Right lung (tissue), 5 donors: ENCODE data around the gene KRTCAP2. TPM values are rescaled to one million over a fixed set of nuclear protein-coding genes. Genes with fewer than 3 reads are reported as not detected.
A peak's percentile ranks its signal among the peaks of the same experiment; 100 is the strongest.

Experiments used
- DNase-seq, 2 donors: peaks; one replicate each; pipeline ENCODE4 v3.0.0-alpha.2; 2013
- polyA plus RNA-seq, 5 donors: library from polyadenylated mRNA; unstranded; fragments of 120-200 nt; gene quantifications; one replicate each; pipeline versions ENCODE4 v1.2.1 to v1.2.3, GENCODE V29; 2013; ENCODE audit warnings: inconsistent platforms in 1 of 5, low replicate concordance in 1 of 5; ENCODE audit not compliant: insufficient read length in 5 of 5, insufficient read depth in 1 of 5

KRTCAP2 gene
- polyA plus RNA-seq, 5 donors, result 103 to 120 (median 117) TPM

DNA sequence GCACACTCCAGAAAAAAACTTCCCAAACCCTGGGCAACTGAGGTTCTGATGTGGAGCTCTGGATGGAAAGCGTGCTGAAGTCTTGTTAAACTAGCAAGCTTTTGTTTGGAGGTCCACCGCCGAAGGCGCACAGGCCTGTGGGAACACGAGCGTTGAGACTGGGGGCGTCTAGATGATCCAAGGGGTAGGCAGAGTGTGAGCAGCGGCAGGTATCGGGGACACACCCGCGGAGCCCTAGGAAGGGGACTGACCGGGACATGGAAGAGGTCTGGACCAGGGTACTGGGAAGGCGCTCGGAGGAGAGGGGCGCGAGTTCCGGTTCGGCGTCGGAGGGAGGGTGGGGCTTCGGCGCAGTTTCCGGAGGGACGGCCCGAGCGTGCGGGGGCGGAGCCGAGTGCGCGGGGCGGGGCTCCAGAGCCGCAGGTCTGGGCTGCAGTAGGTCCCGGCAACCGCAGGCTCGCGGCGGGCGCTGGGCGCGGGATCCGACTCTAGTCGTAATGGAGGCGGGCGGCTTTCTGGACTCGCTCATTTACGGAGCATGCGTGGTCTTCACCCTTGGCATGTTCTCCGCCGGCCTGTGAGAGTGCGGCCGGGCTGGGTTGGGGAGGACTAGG, 37.6 kb downstream of the KRTCAP2 start, which contains the start of gene SLC50A1:
Gene SLC50A1 (plus strand): TSS at position 438 of the 614 bp plus-strand sequence. CDS start 60 bp downstream, at position 498.
- DNase-seq, result peak; percentile 95

DNA sequence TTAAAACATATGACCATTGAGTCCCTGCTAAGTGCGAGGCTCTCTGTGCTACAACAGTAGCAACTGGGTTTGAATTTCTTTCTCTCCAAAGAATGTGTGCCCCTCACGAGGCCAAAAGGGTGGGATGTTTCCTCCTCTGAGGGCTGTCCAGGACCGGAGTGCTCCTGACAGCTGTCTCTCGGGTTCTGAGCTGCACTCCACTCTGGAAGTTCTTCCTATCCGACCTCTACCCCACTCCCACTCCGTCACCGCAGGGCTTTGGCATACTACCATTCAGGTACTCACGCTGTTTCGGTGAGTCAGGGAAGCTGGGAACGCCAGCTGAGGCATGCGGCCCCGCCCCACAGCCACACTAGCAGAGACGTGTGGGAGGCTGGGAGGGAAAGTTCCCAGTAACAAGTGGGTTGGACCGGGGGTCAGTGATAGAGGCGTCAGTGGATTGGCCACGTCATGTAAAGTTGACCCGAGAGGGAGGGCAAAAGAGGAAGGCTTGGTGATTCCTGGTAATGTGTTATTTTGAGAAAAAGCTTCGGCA, 38.2 kb downstream of the KRTCAP2 start:
- DNase-seq, result peak; percentile 54

DNA sequence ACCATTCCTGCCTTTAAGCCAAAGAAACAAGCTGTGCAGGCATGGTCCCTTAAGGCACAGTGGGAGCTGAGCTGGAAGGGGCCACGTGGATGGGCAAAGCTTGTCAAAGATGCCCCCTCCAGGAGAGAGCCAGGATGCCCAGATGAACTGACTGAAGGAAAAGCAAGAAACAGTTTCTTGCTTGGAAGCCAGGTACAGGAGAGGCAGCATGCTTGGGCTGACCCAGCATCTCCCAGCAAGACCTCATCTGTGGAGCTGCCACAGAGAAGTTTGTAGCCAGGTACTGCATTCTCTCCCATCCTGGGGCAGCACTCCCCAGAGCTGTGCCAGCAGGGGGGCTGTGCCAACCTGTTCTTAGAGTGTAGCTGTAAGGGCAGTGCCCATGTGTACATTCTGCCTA, 38.8 kb downstream of the KRTCAP2 start:
- DNase-seq, result no peak

DNA sequence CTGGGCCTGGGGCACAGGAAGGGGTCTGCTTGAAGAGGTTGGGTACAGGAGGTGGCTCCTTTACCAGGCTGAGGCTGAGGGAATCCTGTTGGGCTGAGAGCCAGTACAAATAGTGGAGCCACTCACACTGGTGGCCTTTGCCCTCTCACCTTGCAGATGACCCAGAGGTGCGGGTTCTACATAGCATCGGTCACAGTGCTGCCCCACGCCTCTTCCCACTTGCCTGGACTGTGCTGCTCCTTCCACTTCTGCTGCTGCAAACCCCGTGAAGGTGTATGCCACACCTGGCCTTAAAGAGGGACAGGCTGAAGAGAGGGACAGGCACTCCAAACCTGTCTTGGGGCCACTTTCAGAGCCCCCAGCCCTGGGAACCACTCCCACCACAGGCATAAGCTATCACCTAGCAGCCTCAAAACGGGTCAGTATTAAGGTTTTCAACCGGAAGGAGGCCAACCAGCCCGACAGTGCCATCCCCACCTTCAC, 39.3 kb downstream of the KRTCAP2 start:
- DNase-seq, result no peak

DNA sequence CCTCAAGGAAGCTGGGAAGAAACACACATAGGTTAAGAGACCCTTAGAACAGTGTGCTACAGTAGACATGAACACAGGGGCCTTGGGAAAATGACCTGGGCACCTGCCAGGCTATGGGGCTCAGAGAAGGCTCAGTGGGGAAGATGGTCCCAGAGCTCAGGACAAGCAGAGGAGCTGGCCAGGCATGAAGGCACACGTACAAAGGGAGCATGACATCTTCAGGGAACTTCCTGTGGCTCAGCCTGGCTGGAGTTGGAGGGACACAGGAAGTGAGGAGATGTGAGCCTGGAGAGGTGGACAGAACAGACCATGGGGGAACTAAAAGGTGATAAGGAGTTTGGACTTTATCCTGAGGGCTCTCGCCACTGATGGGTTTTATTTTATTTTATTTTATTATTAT, 41.2 kb downstream of the KRTCAP2 start:
- no peak for DNase-seq

DNA sequence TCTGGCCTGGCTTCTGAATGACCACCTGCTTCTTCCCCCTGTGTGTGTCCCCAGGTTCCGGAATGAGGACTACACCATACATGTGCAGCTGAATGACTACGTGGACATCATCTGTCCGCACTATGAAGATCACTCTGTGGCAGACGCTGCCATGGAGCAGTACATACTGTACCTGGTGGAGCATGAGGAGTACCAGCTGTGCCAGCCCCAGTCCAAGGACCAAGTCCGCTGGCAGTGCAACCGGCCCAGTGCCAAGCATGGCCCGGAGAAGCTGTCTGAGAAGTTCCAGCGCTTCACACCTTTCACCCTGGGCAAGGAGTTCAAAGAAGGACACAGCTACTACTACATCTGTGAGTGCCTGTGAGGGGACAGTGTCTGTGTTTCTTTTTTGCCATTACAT, 41.8 kb downstream of the KRTCAP2 start:
- no peak for DNase-seq

DNA sequence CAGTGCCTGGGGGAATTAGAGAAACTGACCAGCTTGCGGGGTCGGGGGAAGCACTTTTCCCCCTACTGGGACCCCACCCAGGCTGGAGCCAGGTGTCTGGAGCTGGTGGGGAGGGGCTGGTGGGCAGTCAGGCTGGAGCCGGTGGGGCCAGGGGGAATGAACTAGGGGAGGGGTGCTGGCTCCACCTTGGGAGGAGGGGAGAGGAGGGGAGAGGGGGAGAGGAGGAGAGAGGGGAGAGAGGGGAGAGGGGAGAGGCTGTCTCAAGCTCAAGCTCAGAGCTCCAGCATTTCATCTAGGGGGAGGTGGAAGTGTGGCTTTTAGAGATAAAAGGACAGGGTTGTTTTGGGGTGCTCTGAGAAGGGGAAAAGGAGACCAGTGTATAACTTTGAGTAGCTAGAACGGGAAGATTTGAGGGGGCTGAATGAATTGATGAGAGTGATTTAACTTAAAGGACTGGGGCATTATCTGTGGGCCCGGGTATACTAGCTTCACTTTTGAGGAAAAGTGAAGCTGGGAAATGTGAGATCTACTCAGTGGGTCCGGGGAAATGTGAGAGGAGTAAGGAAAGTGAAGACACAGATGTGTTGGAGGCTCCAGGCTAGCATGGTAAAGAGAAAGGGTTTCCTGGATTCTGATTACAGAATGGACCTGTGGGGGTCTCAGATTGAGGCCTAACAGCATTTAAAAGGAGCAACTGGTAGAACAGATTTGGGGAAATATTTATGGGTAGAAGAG, 42.7 kb downstream of the KRTCAP2 start:
- DNase-seq, result no peak

DNA sequence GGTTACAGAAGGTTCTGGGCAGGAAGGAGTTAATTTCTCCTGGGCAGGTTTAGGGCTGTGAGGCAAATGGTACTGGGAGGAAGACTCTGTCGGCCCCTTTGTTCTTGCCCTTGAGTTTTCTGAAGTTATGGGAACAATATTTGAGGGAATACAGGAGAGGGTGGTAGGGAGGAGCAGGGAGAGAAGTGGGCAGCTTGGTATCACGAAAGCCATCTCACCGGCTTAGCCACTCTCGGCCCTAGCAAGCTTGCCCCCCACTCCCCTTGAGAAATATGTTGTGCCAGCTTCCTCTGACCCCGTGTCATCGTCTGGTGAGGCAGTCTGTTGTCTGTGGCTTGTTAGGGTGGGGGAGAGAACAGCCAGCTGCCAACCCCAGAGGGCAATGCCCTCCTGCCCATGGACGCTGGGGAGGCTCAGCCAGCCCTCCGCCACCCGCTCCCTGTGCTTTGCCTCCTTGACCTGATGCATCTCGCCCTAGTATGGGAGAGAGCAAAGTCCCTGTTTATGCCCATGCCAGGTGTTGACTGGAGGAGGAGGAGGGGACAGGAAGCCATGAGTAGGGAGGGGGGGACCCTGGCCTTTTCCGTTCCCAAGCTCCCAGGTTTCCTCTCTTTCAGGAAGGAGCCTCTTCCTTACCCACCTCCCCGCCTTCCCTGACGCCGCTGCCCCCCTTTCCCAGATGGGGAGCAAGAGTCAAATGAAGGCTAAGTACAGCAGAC, 44.2 kb downstream of the KRTCAP2 start:
- peak; percentile 30 to 33 for DNase-seq

DNA sequence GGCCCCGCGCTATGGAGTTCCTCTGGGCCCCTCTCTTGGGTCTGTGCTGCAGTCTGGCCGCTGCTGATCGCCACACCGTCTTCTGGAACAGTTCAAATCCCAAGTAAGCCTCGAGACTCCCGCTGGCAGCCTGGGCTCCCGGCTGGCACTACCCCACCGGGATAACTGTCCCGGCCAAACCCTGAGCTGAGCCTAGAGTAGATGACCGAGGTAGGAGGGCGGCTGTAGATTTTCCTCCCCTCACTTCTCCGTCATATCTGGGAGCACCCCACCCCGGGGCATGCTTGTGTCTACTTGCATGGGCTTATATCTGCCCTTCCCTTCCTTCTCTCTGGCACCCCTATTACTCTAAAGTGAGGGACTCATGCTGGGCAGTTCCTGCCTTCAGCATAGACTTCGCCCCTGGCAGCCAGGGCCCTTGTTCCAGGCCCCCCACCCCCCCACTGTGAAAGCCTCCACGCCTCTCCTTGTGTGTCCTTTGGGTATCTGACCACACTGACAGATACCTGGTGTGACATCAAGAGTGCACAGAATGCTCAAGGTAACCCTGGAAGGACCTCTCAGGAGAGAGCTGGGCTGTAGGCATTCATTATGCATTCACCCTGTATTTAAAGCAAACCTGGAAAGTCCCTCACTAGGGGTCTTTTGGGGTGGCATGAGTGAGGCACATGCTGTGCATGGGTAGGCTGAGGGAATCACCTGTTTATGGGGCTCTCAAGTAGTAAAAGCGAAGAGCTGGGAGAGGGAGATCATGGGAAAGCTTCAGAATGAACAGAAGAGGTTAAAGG, 44.9 kb downstream of the KRTCAP2 start:
- no peak for DNase-seq

DNA sequence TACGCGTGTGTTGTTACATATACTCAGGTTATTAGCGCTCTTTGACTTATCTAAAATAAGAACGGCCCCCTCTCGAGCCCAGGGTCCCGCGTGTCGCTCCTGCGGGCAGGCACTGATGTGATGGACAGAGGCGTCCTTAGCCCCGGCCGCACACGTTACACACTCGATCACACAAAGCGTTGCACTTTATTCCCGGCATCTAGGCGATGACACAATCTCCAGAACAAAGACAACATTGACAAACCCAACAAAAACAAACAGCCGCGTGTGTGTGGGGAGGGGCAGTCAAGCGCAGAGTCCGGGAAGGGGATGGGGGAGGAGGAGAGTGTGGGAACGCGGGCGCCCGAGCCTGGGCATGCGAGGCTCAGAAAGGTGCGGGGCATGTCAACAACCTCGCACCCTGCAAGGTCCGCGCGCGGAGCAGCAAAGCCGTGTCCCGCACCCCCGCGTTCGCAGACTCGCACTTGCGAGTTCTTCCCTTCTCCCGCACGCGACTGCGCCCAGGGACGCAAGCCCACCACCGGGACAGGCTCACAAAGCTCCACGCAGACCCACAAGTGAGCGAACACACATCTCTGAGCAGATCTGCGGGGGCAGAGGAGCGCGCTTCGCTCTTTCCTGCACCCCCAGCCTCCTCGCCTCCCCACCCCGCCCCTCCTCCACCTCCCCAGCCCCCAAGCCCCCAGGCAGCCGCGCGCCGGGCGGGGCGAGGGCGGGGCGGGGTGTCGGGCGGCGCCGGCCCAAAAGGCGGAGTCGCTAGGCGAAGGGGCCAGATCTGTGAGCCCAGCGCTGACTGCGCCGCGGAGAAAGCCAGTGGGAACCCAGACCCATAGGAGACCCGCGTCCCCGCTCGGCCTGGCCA, 45.8 kb downstream of the KRTCAP2 start, which contains the start of gene EFNA1:
Gene EFNA1 (plus strand): TSS at position 772 of the 862 bp plus-strand sequence. CDS start 102 bp downstream, outside the sequence.
- peak; percentile 54 to 56 for DNase-seq

DNA sequence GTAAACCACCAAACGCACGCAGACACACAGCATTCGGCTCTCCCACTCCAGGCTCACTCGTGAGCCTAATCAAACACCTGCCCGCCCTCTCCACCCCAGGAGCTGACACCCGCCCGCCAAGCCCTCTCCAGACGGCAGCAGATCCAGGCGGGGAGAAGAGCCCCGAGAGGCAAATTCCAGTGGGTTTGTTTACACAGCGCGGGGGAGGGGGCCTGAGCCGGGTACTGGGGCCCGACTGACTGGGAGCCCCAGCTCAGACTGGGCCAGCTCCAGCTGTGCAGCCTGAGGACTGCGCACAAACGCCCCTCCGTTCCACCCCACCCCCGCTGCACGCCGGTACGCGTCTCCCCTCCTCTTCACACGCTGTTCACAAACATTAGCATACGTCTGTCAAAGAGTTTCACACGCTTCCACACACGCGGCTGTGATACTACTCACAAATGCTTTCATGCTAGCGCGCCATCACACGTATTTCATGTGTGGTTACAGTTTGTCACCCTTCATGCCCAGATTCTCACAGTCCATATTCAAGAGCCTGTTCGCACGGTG, 46.5 kb downstream of the KRTCAP2 start:
- DNase-seq, result peak; percentile 44 to 55

DNA sequence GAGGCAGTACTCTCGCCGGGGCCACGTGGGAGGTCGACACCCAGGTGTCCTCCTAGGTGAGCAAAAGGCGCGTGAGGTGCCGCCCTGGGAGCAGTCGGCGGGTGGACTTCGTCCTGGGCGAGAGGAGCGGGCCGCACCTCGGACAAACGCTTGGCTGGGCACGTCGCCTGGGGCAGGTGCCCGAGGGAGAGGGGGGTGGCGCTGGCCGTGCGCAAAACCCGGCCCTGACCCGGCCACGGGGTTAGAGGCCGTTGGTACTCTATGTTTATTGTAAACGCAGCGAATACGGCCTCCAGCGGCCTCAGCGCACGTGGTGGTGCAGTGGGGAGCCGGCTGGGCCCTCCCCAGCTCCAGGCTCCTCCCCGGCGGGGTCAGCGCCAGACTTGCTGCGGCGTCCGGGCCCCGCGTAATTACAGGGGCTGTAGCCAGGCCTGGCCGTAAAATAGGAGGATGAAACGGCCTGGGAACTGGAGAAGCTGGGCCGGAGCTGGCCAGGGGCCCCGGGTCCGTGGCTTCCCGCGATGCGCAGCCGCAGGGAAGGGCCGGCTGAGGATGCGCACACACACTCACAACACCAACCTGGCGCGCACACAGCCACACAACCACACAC, 47.1 kb downstream of the KRTCAP2 start:
- peak; percentile 45 for DNase-seq

DNA sequence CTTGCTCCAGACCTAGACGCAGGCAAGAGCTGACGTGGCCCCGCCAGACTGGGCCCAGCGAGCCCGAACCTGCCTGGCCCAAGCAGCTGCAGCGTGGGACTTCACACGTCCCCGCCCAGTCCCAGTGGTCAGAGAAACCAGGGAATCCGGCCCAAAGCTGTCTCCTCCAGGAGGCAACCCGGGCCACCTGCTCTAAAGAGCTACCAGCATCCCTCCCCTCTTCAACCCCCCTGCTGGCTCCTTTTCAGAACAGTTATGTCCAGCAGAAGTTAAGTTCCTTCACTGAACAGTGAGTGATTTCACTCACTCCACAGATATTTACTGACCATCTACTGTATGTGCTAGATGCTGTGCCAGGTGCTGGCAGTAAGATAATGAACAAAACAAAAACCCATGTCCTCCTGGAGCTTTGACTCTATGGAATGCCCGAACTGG, 47.6 kb downstream of the KRTCAP2 start:
- no peak for DNase-seq

DNA sequence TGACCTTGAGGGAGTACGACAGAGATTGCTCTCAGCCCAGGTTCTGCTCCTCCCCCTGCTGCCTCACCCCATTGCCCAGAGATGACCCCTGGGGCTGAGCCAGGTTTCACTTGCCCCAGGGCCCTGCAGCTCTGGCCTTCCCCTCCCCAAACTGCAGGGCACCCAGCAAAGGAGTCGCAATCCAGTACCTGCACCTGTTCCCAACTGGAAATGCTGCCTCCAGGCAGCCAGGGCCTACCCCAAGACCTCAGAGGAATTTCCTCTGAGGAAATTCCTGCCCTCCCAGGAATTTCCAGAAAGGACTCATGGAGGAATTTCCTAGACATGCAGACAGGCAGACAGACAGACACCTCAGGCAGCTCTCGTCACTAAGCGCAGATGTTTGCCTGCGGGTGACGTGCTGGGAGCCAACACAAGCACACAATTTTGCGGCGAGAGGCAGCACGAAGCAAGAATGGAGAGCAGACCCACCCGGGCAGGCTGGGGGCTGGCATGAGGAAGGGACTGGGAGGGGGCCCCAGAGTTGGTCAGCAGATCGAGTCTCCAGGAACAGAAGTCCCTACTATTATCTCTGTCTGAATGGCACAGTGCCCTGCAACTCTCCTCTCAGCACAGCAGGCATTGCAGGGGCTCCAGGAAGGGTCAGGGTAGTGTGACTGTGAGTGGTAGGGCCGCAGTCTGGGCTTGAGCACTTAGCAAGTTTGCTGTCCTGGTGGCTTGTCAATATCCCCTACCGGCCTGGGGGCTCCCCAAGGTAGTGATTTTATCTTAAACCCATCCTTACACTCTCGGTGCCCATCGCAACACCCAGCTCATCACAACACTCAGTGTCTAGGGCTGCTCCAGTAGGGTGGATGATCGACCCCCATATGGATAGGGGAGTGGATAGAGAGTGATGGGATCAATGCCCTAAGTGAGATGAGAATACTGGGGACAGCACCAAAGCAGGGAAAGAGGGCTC, 48.3 kb downstream of the KRTCAP2 start:
- no peak for DNase-seq

DNA sequence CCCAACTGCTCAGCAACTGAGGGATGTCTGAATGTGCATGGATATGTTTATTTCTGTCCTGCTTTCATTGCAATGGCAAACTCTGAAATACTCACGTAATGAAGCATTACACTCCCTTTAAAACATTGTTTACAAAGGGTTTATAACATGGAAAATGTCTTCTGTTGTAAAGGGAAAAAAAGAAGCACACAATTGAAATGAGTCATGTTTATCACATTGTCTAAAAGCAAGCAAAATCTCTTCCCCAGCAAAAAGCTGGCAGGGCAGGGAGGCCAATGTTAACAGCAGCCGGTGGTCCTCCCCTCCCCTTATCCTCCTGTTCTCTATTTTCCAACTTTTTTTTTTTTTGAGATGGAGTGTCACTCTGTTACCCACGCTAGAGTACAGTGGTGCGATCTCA, 49.3 kb downstream of the KRTCAP2 start:
- DNase-seq, result no peak

DNA sequence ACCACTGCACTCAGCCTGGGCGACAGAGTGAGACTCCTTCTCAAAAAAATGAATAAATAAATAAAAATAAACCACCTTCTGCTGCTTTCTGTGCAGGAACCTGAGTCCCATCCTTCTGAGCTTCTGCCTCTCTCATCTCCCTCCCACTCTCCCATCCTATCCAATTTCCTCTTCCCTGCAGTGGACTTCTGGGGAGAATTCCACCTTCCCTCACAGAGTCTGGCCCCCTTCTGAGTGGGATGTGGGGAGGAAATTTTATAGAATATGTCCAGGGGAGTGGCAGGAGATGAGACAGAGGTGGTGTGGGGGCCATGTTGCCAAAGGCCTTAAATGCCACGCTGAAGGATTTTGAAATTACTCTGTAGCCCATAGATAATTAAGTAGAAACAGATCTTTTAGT, 50.8 kb downstream of the KRTCAP2 start:
- DNase-seq, result no peak

DNA sequence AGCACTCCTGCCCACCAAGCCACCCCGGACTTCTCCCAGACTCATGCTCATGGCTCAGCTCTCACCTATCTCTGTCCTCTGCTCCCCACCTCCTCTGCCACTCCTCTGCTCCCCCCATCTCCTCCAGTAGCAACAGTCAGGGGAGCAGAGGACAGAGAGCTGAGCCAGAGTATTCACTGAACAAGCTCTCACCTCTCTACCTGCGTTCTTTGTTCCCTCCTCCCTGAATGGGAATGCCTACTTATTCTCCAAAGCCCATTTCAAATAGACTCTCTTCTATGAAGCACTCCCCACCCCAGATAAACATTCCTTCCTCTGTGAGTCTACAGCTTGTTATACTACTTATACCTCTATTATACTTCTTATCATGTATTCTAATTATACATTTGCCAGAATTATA, 51.9 kb downstream of the KRTCAP2 start:
- DNase-seq, result no peak

DNA sequence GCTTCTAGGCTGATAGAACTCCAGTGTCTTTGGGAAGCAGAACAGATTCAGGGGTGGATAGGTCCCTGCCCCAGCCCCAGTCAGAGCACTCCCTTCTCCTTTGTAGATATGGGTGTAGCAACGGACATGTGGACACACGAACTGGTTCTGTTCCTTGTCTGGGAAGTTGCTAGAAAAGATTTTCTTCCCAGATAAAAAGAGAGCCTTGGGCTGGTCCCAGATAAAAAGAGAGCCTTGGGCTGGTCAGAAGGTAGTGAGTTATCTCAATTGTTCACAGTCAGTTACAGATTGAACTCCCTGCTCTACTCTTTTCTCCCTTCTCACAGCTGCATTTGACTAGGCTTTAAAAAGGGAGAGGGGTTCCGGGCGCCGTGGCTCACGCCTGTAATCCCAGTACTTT, 52.9 kb downstream of the KRTCAP2 start:
- DNase-seq, result no peak
